Measurements from ENCODE around the gene UNC13B.

DNA sequence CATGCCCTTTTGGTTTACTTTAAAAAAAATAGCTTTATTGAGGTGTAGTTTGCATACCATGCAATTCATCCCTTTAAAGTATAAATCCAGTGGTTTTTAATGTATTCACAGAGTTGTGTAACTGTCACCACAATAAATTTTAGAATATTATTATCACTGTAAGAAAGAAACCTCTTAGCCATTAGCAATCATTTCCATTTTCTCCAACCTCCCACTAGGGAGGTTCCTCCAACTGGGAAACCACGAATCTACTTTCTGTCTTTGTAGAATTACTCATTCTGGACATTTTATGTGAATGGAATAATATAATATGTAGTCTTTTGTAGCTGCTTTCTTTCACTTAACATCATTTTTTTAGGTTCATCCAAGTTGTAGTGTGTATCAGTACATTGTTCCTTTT lies 43.5 kb downstream of the UNC13B start:
- TF ChIP-seq, protein P1, sequence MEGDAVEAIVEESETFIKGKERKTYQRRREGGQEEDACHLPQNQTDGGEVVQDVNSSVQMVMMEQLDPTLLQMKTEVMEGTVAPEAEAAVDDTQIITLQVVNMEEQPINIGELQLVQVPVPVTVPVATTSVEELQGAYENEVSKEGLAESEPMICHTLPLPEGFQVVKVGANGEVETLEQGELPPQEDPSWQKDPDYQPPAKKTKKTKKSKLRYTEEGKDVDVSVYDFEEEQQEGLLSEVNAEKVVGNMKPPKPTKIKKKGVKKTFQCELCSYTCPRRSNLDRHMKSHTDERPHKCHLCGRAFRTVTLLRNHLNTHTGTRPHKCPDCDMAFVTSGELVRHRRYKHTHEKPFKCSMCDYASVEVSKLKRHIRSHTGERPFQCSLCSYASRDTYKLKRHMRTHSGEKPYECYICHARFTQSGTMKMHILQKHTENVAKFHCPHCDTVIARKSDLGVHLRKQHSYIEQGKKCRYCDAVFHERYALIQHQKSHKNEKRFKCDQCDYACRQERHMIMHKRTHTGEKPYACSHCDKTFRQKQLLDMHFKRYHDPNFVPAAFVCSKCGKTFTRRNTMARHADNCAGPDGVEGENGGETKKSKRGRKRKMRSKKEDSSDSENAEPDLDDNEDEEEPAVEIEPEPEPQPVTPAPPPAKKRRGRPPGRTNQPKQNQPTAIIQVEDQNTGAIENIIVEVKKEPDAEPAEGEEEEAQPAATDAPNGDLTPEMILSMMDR (IDR thresholded peaks at IDR 0.05), result no peak
- TF ChIP-seq EP300 (IDR thresholded peaks at IDR 0.05), result no peak
- no peak for TF ChIP-seq POLR2A (IDR thresholded peaks at IDR 0.05)
